Superior temporal gyrus (tissue), 1 donor: Measurements from ENCODE around the gene XPNPEP2.

ENCODE experiments used
- DNase-seq: peaks from one replicate; pipeline ENCODE4 v3.0.0-alpha.2; 2016; ENCODE audit errors: extremely low spot score

The XPNPEP2 gene, protein sequence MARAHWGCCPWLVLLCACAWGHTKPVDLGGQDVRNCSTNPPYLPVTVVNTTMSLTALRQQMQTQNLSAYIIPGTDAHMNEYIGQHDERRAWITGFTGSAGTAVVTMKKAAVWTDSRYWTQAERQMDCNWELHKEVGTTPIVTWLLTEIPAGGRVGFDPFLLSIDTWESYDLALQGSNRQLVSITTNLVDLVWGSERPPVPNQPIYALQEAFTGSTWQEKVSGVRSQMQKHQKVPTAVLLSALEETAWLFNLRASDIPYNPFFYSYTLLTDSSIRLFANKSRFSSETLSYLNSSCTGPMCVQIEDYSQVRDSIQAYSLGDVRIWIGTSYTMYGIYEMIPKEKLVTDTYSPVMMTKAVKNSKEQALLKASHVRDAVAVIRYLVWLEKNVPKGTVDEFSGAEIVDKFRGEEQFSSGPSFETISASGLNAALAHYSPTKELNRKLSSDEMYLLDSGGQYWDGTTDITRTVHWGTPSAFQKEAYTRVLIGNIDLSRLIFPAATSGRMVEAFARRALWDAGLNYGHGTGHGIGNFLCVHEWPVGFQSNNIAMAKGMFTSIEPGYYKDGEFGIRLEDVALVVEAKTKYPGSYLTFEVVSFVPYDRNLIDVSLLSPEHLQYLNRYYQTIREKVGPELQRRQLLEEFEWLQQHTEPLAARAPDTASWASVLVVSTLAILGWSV

DNA sequence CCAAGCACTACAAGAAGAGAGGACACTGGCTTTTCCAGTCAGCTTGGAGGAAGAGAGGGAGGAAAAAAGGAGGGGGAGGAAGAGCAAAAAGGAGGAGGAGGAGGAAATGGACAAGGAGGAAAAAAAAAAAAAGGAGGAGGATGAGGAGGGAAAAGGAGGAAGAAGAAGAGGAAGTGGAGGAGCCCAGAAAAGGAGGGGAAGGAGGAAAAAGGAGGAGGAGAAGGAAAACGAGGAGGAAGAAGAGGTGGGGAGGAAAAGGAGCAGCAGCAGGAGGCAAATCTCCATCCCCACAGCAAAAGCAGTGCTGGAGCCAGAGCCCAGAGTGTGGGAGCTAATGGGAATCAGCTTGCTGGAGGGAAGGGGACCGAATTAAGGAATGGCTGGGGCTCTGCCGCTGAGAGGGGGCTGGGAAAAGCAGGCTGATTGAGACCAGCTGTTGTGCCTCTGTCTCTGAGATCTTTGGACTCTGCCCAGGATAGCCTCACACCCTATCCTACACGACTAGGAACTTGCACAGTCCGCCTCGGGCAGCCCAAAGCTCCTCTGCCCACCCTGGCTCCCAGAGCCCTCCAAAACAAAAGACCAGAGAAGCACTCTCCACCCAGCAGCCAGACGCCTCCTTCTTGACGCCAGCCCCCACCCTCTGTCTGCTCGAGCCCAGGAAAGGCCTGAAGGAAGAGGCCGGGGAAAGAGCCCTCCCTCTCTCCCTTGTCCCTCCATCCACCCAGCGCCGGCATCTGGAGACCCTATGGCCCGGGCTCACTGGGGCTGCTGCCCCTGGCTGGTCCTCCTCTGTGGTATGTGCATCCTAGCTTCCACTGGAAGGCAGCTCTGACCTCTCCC lies at the start of gene XPNPEP2:
Gene XPNPEP2 (plus strand): TSS at position 514 of the 843 bp plus-strand sequence. CDS start 235 bp downstream, at position 749.
- DNase-seq = no peak

DNA sequence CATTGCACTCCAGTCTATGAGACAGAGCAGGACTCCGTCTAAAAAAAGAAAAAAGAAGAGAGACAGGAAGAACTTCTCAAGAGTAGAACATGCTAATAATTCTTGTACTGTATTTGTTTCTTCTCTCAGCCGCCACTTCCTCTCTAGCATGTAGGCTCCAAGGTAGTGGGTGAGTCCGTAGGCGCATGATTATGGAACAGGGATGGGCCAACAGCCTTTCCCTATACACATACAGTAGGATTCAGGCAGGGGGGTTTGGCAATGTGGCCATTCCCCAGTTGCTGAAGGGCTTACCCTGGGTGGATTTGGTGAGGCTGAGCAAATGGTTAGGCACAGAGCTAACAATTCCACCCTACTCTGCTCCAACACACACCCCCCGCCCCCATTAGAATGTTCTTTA lies 49.0 kb upstream of the XPNPEP2 start:
- no peak for DNase-seq

DNA sequence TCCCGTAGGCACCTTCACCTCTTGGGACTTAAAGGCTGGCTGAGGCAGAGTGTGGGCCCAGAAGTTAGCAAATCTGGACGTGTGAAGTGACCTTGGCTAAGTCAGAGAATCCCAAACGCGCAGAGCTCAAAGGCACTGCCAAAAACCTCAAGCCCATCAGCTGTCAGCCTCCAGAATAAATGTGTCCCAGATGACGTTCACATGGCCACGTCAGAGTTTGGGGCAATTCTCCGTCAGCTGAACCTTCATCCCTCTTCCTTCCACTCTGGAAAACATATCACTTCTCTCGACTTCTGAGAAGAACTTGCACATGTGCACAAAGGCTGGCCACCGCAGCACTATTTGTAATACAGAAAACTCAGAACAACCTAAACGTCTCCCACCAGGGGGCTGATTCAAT lies 48.3 kb upstream of the XPNPEP2 start:
- DNase-seq = no peak

DNA sequence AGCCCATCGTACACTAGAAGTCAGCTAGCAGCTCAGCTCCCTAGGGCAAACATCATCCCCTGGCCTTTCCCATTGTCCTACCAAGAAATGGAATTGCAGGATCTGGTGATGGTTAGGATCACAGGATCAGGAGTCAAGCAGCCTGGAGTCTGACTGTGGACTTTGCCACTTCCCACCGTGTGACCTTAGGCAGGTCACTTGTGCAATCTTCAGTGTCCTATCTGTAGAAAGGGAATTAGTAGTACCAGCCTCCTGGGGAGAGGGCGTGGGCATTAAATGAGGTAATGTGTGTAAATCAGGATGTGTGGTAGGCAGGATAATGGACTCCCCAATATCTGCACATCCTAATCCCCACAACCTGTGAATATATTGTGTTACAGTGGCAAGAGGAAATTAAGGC lies 45.4 kb upstream of the XPNPEP2 start:
- no peak for DNase-seq

DNA sequence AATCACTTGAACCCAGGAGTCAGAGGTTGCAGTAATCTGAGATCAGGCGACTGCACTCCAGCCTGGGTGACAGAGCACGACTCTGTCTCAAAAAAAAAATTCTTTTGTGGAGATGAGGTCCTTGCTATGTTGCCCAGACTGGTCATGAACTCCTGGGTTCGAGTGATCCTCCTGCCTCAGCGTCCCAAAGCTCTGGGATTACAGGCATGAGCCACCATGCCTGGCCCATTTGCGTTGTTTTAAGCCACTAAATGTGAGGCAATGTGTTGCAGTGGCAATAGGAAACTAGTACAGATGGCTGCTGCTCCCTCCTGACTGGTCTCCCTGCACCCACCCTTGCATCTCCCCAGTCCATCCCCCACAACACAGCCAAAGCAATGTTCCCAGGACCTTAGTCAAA lies 44.0 kb upstream of the XPNPEP2 start:
- no peak for DNase-seq

DNA sequence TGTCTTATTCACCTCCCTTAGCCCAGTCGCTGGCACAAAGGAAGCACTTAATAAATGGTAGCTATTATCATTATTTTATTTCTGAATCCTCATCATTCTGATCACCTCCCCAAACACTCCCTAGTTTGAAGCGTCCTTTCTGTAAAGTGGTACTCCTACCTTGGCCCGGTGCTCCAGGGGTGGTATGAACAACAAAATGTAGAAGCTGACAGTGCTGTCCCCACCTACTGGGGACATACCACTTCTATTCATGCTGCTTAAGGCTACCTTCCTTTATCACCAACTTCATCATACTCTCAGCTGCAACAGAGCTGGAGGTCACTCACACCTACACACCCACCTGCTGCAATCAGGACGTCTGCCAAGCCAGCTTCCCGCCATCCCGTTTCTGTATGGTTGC lies 43.2 kb upstream of the XPNPEP2 start:
- DNase-seq = no peak

DNA sequence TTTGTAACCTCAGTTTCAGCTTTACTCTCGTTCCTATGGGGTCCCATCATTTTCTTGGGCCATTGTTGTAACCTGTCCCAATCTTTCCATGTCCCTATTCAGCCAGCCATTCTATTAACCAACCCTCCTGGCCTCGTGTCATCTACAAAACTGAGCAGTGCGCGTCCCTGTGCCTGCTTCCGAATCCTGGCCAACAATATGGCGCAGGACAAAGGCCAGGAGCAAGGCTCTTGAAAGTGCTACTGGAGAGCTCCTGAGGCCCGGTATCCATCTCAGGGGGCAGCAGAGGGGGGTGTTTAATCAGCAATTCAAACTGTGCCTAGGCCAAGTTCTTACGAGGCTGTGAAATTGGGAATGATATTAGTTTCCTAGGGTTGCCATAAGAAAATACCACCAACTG lies 42.8 kb upstream of the XPNPEP2 start:
- DNase-seq = no peak

DNA sequence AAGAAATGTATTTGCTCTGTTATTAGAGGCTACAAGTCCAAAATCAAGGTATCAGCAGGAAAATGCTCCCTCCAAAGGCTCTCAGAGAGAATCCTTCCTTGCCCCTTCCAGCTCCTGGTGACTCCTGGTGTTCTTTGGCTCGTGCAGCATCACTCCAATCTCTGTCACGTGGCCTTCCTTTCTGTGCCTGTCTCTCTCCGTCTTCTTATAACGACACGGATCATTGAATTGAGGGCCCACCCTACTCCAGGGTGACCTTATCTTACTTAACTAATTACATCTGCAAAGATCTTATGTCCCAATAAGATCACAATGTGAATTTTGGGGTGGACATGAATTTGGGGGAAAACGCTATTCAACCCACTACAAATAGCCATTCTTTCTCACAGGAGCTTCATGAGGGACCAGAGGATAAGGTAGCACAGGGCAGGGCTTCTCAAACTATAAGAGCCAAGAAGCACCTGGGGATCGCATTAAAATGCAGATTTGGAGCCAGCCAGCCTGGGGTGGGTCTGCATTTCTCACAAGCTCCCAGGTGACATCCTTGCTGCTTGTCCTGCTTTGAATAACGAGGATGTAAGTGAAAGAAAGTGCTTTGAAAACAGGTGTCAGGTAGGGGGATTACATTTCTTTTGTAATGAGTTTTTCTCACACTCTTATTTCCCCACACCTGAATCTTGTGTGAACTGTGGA lies 42.2 kb upstream of the XPNPEP2 start:
- DNase-seq = no peak

DNA sequence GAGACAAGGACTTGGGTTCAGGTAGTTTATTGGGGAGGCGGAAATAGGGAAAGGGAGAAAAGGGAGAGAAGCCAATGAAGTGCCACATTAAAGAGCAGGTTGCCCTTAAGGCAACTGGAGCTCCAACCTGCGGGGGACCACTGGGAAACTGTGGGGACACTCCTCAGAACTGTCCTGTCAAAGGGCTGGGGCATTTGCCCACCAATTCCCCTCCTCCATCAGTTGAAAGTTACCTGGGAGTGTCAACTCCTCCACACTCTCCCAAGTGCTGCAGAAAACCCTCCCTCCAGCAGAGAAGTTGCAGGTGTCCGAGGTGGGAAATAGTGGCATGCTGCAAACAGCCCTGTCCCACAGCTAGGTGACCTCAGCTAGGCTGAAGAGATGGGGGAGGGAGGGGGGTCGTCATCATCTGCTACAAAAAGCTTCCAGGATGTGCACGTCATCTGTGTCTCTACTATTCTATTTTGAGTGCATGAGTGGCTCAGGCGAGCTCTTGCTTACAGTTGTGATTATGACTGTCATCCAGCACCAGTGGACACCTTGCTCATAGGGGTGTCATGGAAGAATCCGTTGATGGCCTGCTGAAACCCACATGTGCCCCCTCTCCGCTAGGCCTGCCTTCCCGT lies 41.5 kb upstream of the XPNPEP2 start:
- DNase-seq = no peak

DNA sequence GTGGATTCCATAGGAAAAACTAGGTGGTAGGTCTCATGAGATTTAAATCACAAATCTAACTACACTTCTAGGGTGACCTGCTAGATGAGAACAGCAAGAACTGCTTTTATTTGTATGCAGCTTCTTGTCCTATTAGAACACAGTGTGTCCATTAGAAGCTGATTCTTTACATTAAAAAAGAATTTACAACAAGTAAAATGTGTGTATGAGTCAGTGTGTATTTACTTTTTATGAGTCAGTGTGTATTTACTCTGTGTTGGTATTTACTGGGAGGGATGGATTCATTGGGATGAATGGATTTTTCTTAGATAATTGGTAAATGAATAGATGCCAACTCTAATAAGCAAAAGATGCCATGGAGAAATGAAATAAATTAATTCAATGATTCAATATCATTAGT lies 40.6 kb upstream of the XPNPEP2 start:
- DNase-seq = no peak

DNA sequence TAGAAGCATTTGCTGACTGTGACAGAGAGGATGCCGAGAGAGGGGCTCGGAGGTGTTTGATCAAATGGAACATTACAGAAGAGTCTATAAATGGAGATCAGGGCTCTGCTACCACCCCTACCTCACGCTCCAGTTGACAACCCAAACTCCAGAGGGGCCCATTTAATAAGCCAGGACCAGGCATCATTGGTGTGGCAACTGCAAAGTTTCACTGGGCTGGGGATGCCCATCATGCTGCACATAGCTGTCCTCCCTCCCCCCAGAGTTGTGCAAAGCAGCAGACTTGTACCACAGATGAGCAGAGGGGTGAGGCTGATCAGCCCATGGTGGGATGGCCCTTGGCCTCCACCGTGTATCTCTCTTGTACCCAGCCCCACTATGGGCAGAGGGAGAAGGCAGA lies 38.2 kb upstream of the XPNPEP2 start:
- no peak for DNase-seq

DNA sequence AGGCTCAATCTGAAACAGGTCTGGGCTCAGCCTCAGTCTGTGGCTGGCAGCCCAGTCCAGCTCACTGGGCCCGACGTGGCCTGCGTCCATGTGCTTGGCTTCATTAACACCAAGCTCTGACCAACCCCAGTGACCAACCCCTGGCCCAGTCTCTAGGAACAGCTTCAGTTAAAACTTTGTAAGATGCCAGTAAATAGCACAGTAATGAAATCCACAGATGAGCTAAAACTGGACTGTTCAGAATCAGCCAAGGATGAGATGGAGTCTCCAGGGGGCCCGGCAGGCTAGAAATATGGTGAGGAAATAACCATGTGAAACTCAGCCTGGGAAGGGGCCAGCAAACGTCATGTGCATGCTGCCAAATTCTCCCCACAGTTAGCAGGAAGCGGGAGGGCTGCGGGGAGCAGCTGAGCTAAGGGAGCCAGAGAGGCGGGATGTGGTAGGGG lies 37.1 kb upstream of the XPNPEP2 start:
- DNase-seq = no peak

DNA sequence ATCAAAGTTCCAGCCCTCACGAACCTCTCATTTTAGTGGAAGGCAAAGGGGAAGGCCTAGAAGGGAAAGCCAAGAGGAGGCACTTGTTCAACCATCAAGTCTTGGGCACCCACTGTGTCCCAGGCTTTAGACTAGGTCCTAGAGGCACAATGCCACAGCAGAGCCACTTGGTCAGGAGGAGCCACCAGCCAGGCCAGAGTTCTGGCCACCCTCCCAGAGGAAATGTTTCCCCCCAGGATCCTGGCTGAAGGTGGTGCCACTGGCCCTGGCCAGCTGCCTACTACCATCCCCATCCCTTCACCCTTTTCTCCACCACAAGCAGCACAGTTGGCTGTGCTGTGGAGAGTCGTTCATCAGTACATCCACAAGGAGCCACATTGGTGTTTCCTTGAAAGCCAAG lies 34.3 kb upstream of the XPNPEP2 start:
- DNase-seq = no peak

DNA sequence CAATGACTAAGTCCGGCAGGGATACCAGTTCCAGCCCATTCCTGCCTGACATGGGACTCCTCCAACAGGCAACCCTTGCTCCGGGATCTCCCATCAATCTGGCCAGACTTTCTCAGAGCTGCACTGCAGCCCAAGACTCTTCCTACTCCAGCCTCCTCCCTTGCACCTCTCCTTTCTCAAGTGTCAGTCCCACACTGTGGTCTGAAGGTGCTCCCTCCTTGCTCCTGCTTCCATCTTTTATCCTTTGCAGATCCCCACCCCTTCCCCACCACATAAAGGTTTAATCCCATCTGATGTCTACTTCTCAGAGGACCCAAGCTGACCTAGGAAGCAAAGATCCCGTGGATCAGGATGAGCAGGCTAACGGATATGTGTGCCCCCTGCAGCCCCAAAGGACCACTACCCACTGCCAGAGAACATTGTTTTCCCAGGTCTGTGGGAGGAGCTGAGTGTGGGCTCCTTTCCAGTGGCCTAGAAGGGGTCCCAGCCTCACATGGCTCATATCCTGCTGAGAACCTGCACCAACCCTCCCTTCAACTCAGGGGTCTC lies 33.3 kb upstream of the XPNPEP2 start:
- no peak for DNase-seq

DNA sequence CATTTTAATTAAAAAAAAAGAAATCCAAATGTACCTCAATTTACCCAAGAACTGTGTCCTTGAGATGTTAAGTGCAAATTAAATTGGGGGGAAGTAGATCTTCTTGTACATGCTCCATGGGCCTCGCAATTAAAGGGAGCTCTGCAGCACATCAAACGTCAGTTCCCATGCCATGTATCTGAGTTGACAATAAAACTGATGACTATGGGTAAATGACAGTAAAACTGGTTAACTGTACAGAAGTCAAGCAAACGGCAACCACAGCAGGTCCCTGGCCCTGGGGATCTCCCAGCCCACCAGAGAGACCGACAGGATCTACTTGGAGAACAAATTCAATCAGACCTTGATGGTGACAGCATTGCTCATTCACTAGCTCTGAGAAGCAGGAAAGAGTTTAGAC lies 32.8 kb upstream of the XPNPEP2 start:
- no peak for DNase-seq

DNA sequence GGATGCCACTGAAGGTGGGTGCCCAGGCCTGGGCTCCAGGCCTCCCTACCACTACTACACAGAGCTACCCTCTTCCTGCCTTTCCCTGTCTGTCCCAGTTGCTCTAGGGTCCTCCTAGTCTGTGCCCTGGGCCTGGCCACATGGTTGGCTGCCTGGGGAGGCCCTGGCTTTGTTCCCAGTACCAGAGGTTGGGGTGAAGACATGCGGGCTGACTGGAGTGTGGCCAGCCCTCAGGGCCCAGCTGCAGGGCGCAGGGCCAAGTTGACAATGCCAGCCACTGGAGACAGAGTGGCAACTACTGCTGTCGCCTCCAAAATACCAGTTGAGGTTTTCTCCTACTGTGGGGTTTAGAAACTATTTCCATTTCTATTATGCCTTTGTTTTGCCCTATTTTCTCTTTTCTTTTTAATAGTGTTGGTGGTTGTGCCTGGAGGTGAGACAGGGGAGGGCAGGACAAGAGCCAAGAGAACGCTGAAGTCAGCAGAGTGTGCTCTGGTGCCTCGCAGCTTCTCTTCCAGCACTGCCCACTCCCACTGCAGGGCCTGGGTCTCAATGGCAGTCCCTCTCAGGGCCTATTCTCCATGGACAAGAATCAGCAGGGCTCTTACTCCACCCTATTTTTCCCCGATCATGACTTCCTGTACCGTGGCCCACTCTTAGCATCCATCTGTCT lies 32.2 kb upstream of the XPNPEP2 start:
- peak; percentile 81 for DNase-seq

DNA sequence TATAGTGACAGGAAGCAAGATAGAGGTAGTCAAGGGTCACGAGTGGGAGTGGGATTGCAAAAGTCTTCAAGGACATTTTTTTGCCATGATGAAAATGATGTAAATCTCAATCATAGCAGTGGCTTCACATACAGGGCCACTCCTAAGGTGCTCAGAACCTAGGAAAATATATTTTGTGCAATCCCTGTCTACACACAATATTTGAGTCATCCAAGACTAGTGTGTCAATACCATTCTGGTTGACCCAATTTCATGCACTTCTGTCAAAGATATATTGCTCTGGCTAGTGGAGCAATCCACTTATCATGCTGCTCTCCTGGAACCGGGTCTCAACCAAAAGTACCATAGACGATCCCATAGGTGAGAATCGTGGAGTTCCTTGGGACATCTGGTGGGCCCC lies 24.2 kb upstream of the XPNPEP2 start:
- no peak for DNase-seq

DNA sequence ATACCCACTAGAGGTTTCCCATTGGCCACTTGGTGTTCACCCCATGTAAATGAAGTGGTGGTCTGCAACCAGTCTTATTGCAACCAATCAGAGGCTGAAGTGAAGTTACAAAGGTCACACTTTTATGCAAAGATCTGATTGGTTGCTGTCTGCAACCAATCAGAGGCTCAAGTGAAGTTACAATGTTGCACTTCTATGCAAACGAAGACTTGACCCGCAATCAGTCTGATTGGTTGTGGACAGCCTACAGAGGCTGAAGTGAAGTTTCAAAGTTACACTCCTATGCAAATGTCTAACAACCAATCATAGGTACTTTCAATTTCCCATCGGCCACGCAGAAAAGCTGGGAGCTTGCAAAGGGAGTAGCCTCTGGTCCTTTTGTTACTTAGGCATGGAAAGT lies 22.3 kb upstream of the XPNPEP2 start:
- no peak for DNase-seq

DNA sequence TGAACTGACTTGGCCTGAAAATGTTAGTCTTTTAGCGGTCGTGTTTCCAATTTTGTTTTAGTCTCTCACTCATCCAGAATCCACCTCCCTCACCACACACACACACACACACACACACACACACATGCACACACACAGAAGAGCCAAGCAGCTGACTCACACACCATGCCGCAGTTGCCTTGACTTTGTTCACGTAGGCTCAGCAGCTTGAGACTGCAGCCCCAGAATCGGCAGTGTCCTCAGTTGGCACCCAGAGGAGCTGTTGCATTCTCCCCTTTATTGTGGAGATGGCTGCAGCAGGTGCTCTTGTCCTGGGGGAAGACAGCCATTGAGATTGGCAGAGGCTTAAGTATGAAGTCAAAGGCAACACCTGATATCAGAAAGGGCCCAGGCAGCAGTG lies 20.9 kb upstream of the XPNPEP2 start:
- DNase-seq = no peak

DNA sequence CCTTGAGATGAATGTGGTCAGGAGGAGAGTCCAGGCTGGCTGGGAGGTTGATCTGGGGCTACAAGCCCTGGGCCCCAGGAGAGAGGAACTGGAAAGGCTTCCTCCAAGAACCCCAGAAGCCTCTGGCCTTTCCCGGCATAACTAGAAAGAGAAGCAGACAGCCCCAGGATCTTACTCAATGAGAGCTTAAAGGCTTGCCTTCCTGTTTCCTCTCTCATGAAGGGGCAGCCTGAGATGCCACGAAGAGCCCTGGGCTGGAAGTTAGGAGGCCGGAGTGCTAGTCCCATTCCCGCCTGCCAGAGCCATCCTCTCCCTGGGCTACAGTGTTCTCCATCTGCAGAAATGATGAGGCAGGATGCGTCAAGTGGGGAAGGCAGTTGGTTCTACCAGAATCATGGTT lies 20.1 kb upstream of the XPNPEP2 start:
- no peak for DNase-seq

DNA sequence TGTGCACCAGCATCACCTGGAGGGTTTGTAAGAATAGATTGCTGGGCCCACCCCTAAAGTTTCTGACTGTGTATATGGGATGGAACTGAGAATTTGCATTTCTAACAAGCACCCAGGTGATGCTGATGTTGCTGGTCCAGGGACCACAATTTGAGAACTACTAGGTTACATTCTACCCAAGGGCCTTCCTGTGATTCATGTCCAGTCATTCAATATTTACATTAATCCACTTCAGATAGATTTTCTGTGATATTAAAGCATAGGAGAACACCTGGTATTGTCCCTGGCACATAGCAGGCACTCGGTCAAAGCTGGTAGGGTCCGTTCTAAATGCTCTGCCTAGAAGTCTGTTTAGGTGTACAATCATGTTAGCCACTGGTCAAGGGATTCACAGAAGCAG lies 19.5 kb upstream of the XPNPEP2 start:
- no peak for DNase-seq
